Measurements from ENCODE around the gene PCK2. TPM values are rescaled to one million over a fixed set of nuclear protein-coding genes. Genes with fewer than 3 reads are reported as not detected.

The PCK2 gene
- total and polyA plus RNA-seq, 2 of the 13 experiments (the other 11 are each of a cell fraction or from before 2014, with no cell fraction given): 129 to 272 TPM

- no peak overlapping the region for H3K9ac ChIP-seq (ENCODE audit: insufficient read depth, low read depth, low read length)
- no peak overlapping the region for H3K4me2 ChIP-seq (ENCODE audit: low read depth, low read length)
- 95% methylated on average over 4 of the region's 4 CpGs for WGBS (ENCODE audit: low lambda C conversion rate)
- FAIRE-seq (no peak), DNase-seq (ENCODE audit: low spot score) (no peak), ATAC-seq (no peak)
- no TSS peak for BruUV-seq (replicated peaks)
- no peak overlapping the region for H2AFZ ChIP-seq (ENCODE audit: low read length)
- no peak overlapping the region for H3K27ac ChIP-seq (ENCODE audit: extremely low read length, insufficient read depth, low read length)
- CTCF ChIA-PET (ENCODE audit: low intra/inter-chr PET ratio, low total read pairs): interaction anchor here (2.7 to 4.2 kb wide), 4 partner anchors 16 to 79 kb away, joined by 10 to 86 read pairs (median 23); no protein-coding TSS in a partner anchor
- 0 out of 2 replicates have a peak, but pooled peaks cover 4% of the 10 kb centered on the region for H4K20me1 ChIP-seq (ENCODE audit: insufficient read depth, low read length)
- peaks cover 26% of the 10 kb centered on the region for H3K79me2 ChIP-seq (ENCODE audit: insufficient read depth, low read length)
- in situ Hi-C loops (cut with HindIII; ENCODE audit: extremely low pct_ligation_motif_present, low pct_unique_long_range_greater_than_20kb): loop anchor here (5.0 kb wide), 2 partner anchors 35 to 80 kb away; no protein-coding TSS in a partner anchor
- no peaks in the 10 kb centered on the region for H3K9me3 ChIP-seq (ENCODE audit: low read length)
- H3K4me1 ChIP-seq (ENCODE audit: insufficient read depth, low read length): peaks cover 67% of the 10 kb centered on the region
- POLR2A ChIA-PET: interaction anchor here (1.0 to 14.4 kb wide), 29 partner anchors 8 to 1086 kb away, joined by 3 to 627 read pairs (median 28); partner anchors contain the start of genes ACIN1, C14orf119, CARMIL3 and CHMP4A
- no peak overlapping the region for H3K4me3 ChIP-seq (replicated peaks in 1 of 3; ENCODE audit: insufficient read depth in 1 of 3, low read depth in 2 of 3, low read length in 3 of 3)
- peaks cover 0 to 6% of the 10 kb centered on the region in 2 experiments; a peak in 1 of 5 replicates for H3K27me3 ChIP-seq (ENCODE audit: control insufficient read depth in 1 of 2, insufficient read depth in 2 of 2, low read length in 2 of 2)
- intact Hi-C loops (cut with micrococcal nuclease; ENCODE audit: unreplicated experiment): loop anchor here (5.0 kb wide), 2 partner anchors 110 to 480 kb away; no protein-coding TSS in a partner anchor
- H3K36me3 ChIP-seq (replicated peaks in 1 of 2; ENCODE audit: control insufficient read depth in 1 of 2, insufficient read depth in 2 of 2, low read length in 2 of 2): peaks cover 7 to 8% of the 10 kb centered on the region in 2 experiments
- TF ChIP-seq ZBTB46 (CRISPR knock-in tag; IDR thresholded peaks at IDR 0.05; ENCODE audit: borderline replicate concordance): 0 out of 2 replicates have a peak, but pooled peaks have one; percentile 62
- no peak for TF ChIP-seq ZNF180 (CRISPR knock-in tag; IDR thresholded peaks at IDR 0.05; ENCODE audit: borderline replicate concordance, low read depth)
- TF ChIP-seq MED1 (CRISPR knock-in tag; IDR thresholded peaks at IDR 0.05): 0 out of 2 replicates have a peak, but pooled peaks have one; percentile 23
- peak; percentile 44 for TF ChIP-seq ZNF407 (CRISPR knock-in tag; IDR thresholded peaks at IDR 0.05; ENCODE audit: not compliant biosample characterization)
- TF ChIP-seq ZNF616 (CRISPR knock-in tag; IDR thresholded peaks at IDR 0.05; ENCODE audit: low read depth): no peak
- TF ChIP-seq, protein P1, sequence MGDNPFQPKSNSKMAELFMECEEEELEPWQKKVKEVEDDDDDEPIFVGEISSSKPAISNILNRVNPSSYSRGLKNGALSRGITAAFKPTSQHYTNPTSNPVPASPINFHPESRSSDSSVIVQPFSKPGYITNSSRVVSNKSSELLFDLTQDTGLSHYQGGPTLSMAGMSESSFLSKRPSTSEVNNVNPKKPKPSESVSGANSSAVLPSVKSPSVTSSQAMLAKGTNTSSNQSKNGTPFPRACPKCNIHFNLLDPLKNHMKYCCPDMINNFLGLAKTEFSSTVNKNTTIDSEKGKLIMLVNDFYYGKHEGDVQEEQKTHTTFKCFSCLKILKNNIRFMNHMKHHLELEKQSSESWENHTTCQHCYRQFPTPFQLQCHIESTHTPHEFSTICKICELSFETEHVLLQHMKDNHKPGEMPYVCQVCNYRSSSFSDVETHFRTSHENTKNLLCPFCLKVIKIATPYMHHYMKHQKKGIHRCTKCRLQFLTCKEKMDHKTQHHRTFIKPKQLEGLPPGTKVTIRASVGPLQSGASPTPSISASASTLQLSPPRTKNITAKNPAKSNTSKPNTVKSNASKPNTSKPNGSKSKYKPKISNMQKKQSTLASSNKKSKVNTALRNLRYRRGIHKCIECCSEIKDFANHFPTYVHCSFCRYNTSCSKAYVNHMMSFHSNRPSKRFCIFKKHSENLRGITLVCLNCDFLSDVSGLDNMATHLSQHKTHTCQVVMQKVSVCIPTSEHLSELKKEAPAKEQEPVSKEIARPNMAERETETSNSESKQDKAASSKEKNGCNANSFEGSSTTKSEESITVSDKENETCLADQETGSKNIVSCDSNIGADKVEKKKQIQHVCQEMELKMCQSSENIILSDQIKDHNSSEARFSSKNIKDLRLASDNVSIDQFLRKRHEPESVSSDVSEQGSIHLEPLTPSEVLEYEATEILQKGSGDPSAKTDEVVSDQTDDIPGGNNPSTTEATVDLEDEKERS (CRISPR knock-in tag; IDR thresholded peaks at IDR 0.05): 0 out of 2 replicates have a peak, but pooled peaks have one; percentile 38
Observed at GRCh38 chr14:24092505-24093206, 1.5 kb upstream of the PCK2 start.
